Prostate gland (tissue), 2 donors: ENCODE measurements around the gene BICRA.

ENCODE experiments used
- POLR2A ChIP-seq: fragments of 450-650 bp; IDR thresholded peaks from one replicate; pipeline ENCODE4 v1.6.1; 2016; ENCODE audit warnings: antibody characterized with exemption, mild to moderate bottlenecking
- POLR2AphosphoS5 ChIP-seq: sonication (generic); formaldehyde crosslinking; IDR thresholded peaks from one replicate; pipeline ENCODE4 v1.6.1; 2017; ENCODE audit warnings: antibody characterized with exemption
- TF ChIP-seq, protein P1 (sequence below), 4 experiments: fragments of 200-600 bp in 2 of 4; fragments of 450-650 bp in 2 of 4; sonication (generic) in 2 of 4; IDR thresholded peaks; 1 replicate in 3 of 4; 2 replicates in 1 of 4; pipeline ENCODE4 v1.5.1; 2016 to 2019; ENCODE audit warnings: antibody characterized with exemption in 4 of 4, mild to moderate bottlenecking in 2 of 4, moderate library complexity in 2 of 4

DNA sequence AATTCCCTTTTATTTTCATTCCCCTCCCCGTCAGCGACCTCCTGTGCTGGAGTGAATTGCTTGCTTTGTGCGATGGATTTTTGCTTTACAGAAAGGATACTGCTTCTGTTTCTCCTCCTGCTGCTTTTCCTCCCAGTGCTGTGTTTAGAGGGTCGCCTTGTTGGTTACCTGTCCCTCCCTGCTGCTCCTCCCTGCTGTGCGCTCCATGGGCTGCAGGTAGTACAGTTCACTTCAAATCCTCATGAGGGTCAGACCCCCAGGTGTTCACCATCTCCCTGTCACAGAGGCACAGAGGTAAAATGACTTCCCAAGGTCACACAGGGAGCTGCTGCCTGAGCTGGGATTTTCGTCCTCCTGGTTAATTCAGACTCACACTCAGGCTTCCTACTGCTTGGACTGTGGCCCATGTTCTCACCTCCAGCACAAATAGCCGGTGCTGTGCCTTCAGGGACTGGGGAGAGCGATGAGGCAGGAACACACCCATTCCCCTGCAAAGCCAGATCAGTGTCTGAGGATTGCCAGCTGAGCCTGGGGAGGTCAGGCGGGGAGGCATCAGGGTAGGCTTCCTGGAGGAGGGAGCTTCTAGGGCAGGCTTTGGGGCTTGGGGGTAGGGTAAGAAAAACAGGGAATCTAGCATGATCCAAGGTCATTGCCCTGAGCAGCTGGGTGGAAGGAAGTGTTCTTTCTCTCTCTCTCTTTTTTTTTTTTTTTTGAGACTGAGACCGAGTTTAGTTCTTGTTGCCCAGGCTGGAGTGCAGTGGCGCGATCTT lies 14.4 kb downstream of the BICRA start:
- TF ChIP-seq, protein P1, sequence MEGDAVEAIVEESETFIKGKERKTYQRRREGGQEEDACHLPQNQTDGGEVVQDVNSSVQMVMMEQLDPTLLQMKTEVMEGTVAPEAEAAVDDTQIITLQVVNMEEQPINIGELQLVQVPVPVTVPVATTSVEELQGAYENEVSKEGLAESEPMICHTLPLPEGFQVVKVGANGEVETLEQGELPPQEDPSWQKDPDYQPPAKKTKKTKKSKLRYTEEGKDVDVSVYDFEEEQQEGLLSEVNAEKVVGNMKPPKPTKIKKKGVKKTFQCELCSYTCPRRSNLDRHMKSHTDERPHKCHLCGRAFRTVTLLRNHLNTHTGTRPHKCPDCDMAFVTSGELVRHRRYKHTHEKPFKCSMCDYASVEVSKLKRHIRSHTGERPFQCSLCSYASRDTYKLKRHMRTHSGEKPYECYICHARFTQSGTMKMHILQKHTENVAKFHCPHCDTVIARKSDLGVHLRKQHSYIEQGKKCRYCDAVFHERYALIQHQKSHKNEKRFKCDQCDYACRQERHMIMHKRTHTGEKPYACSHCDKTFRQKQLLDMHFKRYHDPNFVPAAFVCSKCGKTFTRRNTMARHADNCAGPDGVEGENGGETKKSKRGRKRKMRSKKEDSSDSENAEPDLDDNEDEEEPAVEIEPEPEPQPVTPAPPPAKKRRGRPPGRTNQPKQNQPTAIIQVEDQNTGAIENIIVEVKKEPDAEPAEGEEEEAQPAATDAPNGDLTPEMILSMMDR (IDR thresholded peaks at IDR 0.05) = no peak
- TF ChIP-seq POLR2A (no peak), POLR2AphosphoS5 (no peak)
